OCI-LY1 (cell line): ENCODE results near the gene PTPRT.

Source experiments
- EZH2 ChIP-seq: fragments of 200-600 bp; sonication (generic), shearing (Covaris generic); IDR thresholded peaks from 2 replicates; pipeline ENCODE4 v1.8.0; 2017; ENCODE audit warnings: borderline replicate concordance, mixed run types, mild to moderate bottlenecking, antibody characterized with exemption, low read length, moderate library complexity, mixed read lengths
- TF ChIP-seq, protein P1 (sequence below): fragments of 200-600 bp; sonication (generic), shearing (Covaris generic); IDR thresholded peaks from 2 replicates; pipeline ENCODE4 v1.5.1; 2017; ENCODE audit warnings: mild to moderate bottlenecking, antibody characterized with exemption, low read length, moderate library complexity, mixed read lengths

DNA sequence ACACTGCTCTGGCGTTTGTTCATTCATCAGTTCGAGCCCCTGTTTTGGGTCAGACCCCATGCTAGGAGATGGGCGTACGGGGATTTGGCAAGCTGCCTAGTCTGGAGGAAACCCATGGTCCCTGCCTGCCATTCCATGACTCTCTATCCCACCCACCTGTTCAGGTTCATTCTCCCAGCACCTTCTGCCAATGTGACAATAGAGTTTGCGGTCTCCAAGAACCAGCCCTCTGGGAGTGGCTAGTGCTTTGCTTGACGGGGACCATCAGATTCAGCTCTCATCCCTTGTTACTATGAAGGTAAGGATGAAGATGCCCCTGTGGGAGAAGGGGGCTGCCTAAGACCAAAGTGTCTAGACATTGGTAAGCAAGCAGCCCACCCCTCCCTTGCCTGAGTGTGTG, 345.0 kb downstream of the PTPRT start:
- TF ChIP-seq, protein P1, sequence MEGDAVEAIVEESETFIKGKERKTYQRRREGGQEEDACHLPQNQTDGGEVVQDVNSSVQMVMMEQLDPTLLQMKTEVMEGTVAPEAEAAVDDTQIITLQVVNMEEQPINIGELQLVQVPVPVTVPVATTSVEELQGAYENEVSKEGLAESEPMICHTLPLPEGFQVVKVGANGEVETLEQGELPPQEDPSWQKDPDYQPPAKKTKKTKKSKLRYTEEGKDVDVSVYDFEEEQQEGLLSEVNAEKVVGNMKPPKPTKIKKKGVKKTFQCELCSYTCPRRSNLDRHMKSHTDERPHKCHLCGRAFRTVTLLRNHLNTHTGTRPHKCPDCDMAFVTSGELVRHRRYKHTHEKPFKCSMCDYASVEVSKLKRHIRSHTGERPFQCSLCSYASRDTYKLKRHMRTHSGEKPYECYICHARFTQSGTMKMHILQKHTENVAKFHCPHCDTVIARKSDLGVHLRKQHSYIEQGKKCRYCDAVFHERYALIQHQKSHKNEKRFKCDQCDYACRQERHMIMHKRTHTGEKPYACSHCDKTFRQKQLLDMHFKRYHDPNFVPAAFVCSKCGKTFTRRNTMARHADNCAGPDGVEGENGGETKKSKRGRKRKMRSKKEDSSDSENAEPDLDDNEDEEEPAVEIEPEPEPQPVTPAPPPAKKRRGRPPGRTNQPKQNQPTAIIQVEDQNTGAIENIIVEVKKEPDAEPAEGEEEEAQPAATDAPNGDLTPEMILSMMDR: no peak
- no peak for TF ChIP-seq EZH2
